GM12891 (cell line): ENCODE measurements around the gene DAO.

Experiments
- POLR2AphosphoS5 ChIP-seq: IDR thresholded peaks from 2 replicates; pipeline ENCODE4 v1.6.1; 2011; ENCODE audit warnings: low read depth, low read length, control low read depth
- SPI1 ChIP-seq: IDR thresholded peaks from 2 replicates; pipeline ENCODE4 v1.6.1; 2011; ENCODE audit warnings: low read depth, low read length, control low read depth

DNA sequence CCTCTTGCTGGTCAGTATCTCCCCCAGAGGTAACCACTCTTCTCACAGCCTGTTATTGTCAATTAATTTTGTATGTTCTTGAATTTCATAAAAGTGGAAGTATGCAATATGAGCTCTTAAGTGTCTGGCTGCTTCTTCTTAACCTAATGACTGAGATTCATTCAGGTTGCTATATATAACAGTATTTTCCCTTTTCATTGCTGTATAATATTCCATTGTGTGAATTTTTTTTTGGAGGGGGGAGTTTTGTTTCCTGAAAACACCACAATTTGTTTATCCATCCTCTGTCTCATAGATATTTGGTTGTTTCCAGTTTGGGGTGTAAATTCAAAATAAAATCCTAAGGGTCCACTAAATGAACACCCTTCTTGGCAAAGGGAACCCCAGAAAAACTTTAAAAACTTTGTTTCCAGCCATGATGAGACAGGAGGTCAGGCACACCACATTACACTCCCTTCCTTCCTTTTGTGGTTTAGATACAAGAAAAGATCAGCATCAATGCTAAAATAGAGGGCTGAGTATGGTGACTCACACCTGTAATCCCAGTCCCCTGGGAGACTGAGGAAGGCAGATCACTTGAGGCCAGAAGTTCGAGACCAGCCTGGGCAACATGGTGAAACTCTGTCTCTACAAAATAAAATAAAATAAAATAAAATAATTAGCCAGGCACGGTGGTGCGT lies 4.1 kb upstream of the DAO start:
- no peak for TF ChIP-seq SPI1
- no peak for TF ChIP-seq POLR2AphosphoS5
